Effector memory CD4-positive, alpha-beta T cell (primary cell): ENCODE measurements around the gene BBS1.
A peak's percentile ranks its signal among the peaks of the same experiment; 100 is the strongest.
"Not testable (repeated sequence)": the region's sequence is repeated elsewhere in the genome, so short reads cannot be mapped to it uniquely, and the experiment has no call there.

ENCODE experiments used
- DNase-seq, 3 donors: peaks; one replicate each; pipeline ENCODE4 v3.0.0-alpha.2; 2020
- H3K27ac ChIP-seq: 2 replicates; pipeline ENCODE4 v1.7.0; 2013; ENCODE audit warnings: mild to moderate bottlenecking, low read length, moderate library complexity; ENCODE audit not compliant: insufficient read depth, poor library complexity, severe bottlenecking
- H3K27me3 ChIP-seq: replicated peaks from 2 replicates; pipeline ENCODE4 v1.7.0; 2013; ENCODE audit warnings: mild to moderate bottlenecking, low read length; ENCODE audit not compliant: insufficient read depth, control insufficient read depth, poor library complexity, severe bottlenecking
- H3K36me3 ChIP-seq: 2 replicates; pipeline ENCODE4 v1.7.0; 2013; ENCODE audit warnings: mild to moderate bottlenecking, low read length, moderate library complexity; ENCODE audit not compliant: control insufficient read depth, insufficient read depth
- H3K4me1 ChIP-seq: 2 replicates; pipeline ENCODE4 v1.7.0; 2013; ENCODE audit warnings: low read length, mild to moderate bottlenecking; ENCODE audit not compliant: control insufficient read depth, insufficient read depth, poor library complexity, severe bottlenecking
- H3K4me3 ChIP-seq: 2 replicates; pipeline ENCODE4 v1.7.0; 2013; ENCODE audit warnings: low read length, low read depth, mild to moderate bottlenecking; ENCODE audit not compliant: insufficient read depth, poor library complexity, severe bottlenecking
- H3K9me3 ChIP-seq: 2 replicates; pipeline ENCODE4 v1.7.0; 2013; ENCODE audit warnings: mild to moderate bottlenecking, low read length, moderate library complexity; ENCODE audit not compliant: control insufficient read depth

The BBS1 gene

DNA sequence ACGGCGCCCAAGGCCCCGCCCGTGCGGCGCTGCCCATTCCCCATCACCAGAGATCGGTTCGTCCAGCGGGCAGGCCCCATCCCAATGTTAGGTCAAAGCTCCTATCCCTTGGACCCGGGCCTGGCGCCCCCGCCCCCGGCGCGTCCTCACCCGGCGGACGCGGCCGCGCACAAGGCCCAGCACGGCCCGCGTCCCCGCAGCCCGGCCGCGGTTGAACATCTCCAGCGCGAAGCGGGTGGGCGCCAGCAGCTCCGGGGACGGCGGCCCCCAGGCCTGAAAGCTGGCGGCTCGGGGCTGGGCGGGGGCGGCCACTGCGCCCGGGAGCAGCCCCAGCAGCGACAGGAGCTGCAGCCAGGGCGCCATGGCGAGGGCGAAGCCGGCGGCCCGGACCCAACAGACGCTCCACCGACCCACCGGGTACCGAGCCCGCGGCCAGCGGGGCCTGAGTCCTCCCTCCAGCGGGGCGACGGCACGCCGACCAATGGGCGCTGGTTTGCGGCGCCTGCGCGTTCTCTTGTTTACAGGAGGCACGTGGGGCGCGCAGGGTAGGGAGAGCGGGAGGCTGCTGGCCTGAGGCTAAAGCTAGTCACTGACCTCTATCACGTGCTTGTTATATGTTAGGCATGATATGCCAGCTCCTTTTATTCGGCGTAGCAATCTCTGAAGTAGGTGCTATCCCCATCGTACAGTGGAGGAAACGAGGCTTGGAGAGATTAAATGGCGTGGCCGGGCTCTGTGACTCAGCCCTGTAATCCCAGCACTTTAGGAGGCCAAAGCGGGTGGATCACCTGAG lies 57.9 kb downstream of the BBS1 start, which contains the start of gene CTSF:
Gene CTSF (minus strand): TSS at position 483 of the 793 bp plus-strand sequence. CDS start 120 bp downstream, at position 363.
- DNase-seq = peak; percentile 44 to 70 (median 48)
- H3K27ac ChIP-seq = no peak within 1 kb of the TSS
- H3K9me3 ChIP-seq = no peaks in the 10 kb centered on the region
- H3K4me1 ChIP-seq = peaks cover 5% of the 10 kb centered on the region
- H3K36me3 ChIP-seq = no peaks in the 10 kb centered on the region
- no peaks in the 10 kb centered on the region for H3K27me3 ChIP-seq
- peak within 1 kb of the TSS; percentile 65 for H3K4me3 ChIP-seq

DNA sequence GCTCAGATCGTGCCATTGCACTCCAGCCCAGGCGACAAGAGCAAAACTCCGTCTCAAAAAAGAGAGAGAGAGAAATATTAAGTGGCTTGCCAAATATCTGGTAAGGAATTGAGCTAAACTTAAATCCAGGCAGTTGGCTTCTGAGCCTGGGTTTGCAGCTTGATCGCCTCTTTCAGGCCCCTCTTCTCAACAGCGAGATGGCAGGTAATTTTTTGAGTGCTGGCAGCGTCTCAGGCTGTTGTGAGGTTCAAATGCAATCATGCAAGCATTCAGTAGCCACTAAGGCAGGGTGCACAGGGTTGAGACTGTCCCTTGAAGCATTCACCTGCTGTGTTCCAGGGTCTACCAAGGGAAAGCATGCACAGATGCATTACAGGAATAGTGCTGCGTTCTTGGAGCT lies 58.6 kb downstream of the BBS1 start:
- DNase-seq = no peak

DNA sequence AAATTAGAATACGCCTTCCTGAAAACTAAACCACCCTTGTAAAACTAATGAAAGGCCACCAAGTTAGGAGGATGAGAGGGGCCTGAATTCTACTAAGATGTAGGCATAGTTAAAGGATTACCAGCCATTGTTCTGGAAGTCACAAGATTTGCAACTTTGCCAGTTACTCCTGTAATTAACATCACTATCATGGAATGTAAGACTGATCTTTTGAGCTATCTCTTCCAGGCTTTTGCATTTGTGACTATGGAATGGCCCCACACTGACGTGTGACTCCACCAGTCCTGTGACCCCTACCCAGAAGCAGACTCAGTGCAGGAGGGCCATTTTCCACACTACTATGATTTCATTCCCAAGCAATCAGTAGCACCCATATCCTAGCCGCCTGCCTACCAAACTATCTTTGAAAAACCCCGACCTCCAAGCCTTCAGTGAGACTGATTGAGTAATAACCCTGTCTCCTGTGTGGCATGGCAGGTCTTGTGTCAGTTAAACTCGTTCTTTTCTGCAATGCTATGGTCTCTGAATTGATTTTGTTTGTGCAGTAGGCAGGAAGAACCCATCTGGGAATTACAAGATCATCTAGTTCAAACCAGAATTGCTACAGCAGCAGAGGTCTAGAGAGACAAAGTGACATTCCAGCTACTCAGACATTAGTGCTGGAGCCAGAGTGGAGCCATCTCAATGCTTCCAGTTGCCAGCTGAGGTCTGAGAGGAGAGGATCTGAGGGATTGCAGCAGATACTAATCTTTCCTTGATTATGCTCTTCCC lies 59.8 kb downstream of the BBS1 start:
- peaks cover 5% of the 10 kb centered on the region for H3K4me1 ChIP-seq

More for the DNA sequence above, 58.6 kb downstream of the BBS1 start:
- Histone ChIP-seq H3K27ac (no peak overlapping the region), H3K27me3 (no peaks in the 10 kb centered on the region), H3K4me3 (no peak overlapping the region), H3K9me3 (no peaks in the 10 kb centered on the region), H3K4me1 (peaks cover 5% of the 10 kb centered on the region), H3K36me3 (no peaks in the 10 kb centered on the region)

DNA sequence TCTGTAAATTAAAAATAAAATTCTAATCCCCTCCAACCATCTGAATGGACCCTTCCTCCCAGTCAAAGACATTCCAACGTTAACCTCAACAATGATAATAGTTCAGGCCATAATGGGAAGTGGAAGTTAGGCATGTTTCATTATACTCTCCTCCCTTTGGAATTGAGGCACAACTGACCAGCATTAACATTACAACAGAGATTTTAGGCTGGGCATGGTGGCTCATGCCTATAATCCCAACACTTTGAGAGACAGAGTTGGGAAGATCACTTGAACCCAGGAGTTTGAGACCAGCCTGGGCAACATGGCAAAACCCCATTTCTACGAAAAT lies 60.4 kb downstream of the BBS1 start:
- peaks cover 5% of the 10 kb centered on the region for H3K4me1 ChIP-seq
- H3K36me3 ChIP-seq = no peaks in the 10 kb centered on the region
- H3K27me3 ChIP-seq = no peaks in the 10 kb centered on the region
- DNase-seq = no peak
- H3K4me3 ChIP-seq = no peak overlapping the region
- H3K9me3 ChIP-seq = no peaks in the 10 kb centered on the region
- no peak overlapping the region for H3K27ac ChIP-seq

More for the DNA sequence above, 59.8 kb downstream of the BBS1 start:
- H3K9me3 ChIP-seq = no peaks in the 10 kb centered on the region
- H3K4me3 ChIP-seq = no peak overlapping the region
- H3K27me3 ChIP-seq = no peaks in the 10 kb centered on the region
- no peaks in the 10 kb centered on the region for H3K36me3 ChIP-seq
- no peak overlapping the region for H3K27ac ChIP-seq
- DNase-seq = no peak

DNA sequence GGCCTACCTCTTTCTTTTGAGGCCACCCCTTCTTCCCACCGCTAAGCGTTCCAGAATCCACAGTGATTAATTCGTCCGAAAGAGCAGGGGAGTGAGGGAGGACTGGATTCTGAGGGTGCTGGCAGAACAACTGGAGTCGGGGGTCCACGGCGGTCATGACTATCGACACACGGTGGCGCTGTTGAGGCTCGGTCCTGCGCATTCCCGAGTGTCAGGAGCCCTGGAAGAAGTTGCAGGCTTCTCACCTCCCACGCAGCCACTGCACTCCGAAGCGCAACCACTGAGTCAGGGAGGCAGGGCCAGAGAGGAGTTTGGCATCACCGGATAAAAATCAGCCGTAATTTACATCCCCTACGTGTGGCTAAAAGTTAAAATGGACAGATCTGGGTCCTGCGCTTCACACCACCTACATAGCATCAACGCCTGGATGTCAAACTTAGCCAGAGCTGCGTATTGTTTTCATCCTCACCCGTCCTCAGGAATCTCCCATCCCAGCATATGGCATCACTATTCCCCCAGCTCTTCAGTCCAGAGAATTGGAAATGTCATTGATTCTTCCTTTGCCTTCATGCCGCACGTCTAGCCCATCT lies 68.7 kb downstream of the BBS1 start:
- H3K4me3 ChIP-seq = no peak overlapping the region
- H3K27ac ChIP-seq = no peak overlapping the region

DNA sequence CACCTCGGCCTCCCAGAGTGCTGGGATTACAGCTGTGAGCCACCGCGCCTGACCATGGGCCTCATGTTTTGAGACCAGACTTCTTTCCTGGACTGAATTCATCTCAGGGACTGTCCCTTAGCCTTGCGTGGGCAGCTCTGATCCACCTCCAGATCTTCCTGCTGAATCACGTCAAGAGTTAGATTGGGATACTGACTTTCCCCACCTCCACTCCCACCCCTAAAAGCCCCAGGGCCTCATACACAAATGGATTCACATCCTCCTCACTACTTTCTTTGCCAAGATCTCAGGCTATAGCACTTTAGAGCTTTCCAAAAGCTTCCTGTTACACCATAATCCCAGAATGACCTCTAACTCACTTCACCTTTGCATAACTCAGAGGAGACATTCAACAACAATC lies 70.4 kb downstream of the BBS1 start:
- Histone ChIP-seq H3K9me3 (peaks cover 2% of the 10 kb centered on the region), H3K27me3 (no peaks in the 10 kb centered on the region), H3K4me3 (no peak overlapping the region), H3K36me3 (no peaks in the 10 kb centered on the region), H3K27ac (no peak overlapping the region), H3K4me1 (peaks cover 6% of the 10 kb centered on the region)
- DNase-seq = no peak

More for the DNA sequence above, 68.7 kb downstream of the BBS1 start:
- H3K4me1 ChIP-seq = peaks cover 6% of the 10 kb centered on the region
- peak; percentile 54 to 68 (median 55) for DNase-seq
- no peaks in the 10 kb centered on the region for H3K27me3 ChIP-seq
- no peaks in the 10 kb centered on the region for H3K36me3 ChIP-seq
- peaks cover 2% of the 10 kb centered on the region for H3K9me3 ChIP-seq

DNA sequence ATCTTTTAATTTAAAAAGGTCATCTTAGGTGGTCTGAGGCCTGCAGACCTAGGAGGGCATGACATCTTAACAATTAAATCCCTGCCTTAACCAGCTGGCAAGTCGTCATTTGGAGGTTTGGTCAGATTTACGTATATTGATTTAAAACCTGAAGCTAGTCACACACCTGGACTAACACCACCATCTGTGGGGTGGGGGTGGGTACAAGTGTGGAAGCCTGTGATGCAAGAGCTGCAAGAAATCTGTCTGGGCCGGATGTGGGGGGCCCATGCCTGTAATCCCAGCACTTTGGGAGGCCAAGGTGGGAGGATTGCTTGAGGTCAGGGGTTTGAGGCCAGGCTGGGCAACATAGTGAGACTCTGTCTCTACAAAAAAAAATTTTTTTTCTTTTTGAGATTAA lies 70.8 kb downstream of the BBS1 start:
- no peak for DNase-seq
- Histone ChIP-seq H3K27ac (no peak overlapping the region), H3K9me3 (peaks cover 2% of the 10 kb centered on the region), H3K36me3 (no peaks in the 10 kb centered on the region), H3K4me3 (no peak overlapping the region), H3K27me3 (no peaks in the 10 kb centered on the region), H3K4me1 (peaks cover 6% of the 10 kb centered on the region)

DNA sequence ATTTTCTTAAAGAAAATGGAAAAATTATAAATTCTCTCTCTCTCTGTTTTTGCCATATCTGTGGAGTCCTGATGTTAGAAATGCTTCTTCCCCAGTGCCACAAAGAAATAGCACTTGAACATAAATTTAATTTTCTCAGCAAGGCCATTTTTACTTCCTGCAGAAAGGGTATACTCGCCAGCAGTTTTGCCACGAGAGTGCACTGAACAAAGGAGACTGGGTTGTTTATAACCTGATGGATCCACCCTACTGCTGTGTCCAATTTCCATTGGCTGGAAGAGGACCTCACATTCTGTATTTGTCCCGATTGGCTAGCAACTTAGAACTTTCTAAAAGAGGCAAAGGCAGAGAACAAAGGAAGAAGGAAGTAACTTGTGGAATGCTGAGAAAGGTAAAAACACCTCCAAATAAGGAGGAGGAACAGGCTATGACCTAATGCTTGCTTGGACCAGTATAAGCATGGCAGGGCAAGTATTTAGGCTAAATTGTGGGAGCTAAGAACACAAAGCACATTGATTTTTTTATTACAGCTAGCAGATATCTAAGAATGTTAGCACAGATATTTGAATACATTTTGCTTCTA lies 72.2 kb downstream of the BBS1 start:
- not testable (repeated sequence) for H3K4me3 ChIP-seq, DNase-seq, H3K9me3 ChIP-seq, H3K36me3 ChIP-seq, H3K27ac ChIP-seq, H3K4me1 ChIP-seq, H3K27me3 ChIP-seq
